ENCODE results near the gene SHTN1.

The SHTN1 gene

DNA sequence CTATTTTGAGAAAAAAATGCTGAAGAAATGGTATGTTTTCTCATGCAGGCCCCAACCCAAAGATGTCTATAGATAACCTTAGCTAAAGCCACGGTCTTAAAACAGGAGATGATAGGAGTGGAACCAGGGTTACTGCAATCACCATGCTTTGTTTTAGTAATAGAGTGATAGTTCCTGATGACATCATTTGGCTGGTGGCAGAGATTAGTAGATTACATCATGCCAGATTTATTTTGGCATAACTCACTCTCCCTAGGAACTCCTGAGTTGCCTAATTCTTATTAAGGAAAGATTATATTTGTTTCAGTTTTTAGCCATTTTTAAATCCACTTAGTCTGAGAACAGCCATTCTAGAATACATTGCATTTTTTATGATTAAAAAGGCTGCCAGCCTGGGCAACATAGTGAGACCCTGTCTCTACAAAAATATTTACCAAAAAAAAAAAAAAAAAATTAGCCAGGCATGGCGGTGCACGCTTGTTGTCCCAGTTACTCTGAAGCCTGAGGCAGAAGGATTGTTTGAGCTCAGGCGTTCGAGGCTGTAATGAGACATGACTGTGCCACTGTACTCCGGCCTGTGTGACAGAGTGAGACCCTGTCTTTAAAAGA, 137.9 kb downstream of the SHTN1 start:
- no peak for DNase-seq

GRCh38 chr10:116866066-116866465, 138.9 kb downstream of the SHTN1 start:
- no peak for DNase-seq

DNA sequence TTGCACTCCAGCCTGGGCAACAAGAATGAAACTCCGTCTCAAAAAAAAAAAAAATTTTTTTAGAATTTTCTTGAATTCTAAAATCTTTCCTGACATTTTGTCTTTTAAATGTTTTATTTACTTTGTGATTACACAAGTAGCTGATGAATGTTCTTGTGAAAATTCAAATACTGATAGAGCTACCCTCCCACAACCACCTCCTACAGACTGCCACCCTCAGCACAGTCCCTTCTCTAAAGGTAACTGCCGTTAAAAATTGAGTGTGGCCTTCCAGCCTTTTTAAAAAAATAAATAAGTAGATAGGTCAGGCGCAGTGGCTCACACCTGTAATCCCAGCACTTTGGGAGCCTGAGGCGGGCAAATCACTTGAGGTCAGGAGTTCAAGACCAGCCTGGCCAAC, 140.6 kb downstream of the SHTN1 start:
- DNase-seq: no peak

GRCh38 chr10:116861796-116862195, 143.2 kb downstream of the SHTN1 start:
- no peak for DNase-seq

- no peak for DNase-seq
Measured at GRCh38 chr10:116857156-116857555, 147.8 kb downstream of the SHTN1 start.

DNA sequence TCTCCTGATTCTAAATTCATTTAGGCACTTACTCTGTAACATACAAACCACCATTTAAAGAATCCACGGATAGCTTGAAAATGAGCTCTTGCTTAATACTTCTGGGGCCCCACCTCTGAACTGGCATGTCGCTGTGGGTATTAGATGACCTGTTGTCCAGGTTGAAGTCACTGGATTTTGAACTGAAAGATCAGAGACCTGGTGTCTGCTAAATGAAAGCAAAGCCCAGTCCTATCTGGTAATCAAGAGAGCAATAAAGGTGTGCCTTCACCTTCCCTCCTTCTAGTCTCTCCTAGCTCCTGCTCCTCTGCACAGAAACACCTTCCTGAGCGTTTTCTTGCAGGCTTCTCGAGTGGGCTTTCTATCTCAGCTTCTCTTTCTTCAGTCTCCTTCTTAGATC, 151.3 kb downstream of the SHTN1 start:
- DNase-seq: no peak

DNA sequence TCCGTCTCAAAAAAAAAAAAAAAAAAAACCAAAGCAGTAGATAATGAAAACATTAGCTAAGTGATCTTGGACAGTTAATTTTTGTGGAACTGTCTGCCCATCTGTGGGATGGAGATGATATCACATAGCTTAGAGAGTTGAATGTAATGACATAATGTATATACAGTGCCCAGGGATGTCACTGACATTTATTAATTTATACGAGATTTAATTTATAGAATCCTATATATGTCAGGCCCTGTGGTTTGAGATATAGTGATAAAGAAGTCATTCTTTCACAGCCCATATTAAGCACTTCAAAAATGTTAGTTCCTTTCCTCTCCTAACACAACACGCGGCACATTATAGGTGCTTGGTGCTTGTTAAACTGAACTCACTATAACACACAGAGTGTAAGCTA, 151.7 kb downstream of the SHTN1 start:
- no peak for DNase-seq

DNA sequence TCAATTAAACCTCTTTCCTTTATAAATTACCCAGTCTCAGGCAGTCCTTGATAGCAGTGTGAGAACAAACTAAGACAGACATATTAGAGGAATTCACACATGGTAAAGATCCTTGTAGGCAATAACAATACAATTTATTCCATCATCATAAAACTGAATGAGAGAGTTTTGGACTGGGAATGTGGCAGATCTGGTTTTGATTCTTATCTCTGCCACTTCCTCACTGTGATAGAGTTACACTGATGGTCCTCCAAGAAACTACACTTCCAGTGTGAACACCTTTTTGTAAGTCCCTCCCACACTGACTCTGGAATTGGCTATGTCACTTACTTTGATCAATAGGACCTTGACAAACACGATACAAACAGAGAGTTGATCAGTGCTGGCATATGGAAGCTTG, 152.7 kb downstream of the SHTN1 start:
- DNase-seq: no peak

DNA sequence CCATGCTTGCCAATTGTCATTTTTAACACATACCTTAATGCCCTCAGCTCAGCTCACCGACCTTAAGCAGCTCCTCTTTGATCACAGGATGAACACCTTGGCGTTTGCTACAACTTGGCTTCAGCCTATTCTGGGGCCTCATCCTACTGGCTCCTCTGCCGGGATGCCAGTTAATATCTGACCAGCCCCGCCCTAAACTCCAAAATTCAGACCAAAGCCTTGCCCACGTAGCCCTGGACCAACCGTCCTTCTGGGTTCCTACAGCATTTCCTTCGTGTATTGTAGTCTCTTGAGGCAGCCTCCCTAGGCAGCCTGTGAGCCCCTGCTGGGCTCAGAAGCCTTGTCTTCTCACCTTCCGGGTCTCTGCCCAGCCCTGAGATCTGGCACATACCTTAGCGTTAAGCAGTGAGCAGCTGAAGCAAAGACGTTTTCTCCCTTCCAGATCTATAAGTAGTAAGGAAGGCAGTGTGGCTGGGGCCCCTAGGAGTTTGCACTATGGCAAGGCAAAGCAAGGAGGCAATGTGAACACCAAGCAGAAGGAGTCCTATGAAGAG, 154.9 kb downstream of the SHTN1 start:
- DNase-seq: no peak

- peak; percentile 4 for DNase-seq
Measured at GRCh38 chr10:116849248-116850057, 155.5 kb downstream of the SHTN1 start, which contains the start of gene ENO4. Gene ENO4, plus strand, starts transcription at chr10:116849499. Its CDS starts 68 bp downstream, at chr10:116849567.

- DNase-seq: no peak
Measured at GRCh38 chr10:116848944-116849247, 156.1 kb downstream of the SHTN1 start.

GRCh38 chr10:116848032-116848943, 156.7 kb downstream of the SHTN1 start:
- no peak for DNase-seq

DNA sequence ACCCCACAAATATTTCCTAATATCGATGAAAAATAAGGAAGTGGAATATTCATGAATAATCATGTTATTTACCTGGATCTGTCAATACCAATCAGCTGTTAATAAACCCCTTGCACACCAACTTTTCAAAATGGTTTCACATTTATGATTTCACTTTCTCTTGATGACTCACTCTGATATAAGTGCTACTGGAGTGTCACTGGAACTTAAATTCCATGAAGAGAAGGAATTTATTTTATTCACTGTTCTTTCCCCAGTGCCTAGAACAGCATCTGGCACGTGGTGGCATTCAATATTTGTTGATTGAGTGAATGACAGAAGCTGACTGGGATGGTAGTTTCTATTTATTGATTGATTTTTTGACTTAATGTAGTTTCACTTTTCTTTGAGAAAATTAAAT, 159.2 kb downstream of the SHTN1 start:
- no peak for DNase-seq

DNA sequence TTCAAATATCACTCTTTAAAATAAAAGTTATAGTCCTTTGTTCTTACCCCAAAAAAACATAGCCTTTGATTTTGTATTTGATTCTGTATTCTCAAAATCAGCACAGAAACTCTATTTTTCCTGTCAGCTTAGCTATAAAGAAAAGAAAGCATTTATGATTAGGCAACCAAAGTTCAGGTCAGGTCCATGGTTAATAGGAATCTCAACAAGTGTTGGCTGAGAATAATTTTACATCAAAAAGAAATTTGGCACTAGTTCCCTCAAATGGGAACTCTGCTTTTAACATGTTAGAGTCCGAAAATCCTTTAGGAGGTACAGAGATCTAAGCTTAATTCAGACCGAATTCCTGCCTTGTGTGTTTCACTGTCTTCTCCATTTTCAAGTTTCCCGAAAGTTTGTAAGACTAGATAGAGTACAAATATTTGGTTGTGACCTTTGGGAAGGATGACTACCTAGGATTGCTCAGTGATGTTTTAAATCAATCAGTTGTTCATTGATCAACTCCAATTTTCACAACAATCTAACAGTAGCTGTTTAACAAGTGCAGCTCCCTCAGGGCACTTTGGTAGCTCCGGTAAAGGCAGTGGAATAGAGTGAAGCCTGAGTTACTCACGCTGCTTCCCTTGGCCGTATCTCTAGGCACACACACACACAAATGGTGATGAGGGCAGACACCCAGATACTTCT, 164.5 kb downstream of the SHTN1 start:
- DNase-seq: no peak

DNA sequence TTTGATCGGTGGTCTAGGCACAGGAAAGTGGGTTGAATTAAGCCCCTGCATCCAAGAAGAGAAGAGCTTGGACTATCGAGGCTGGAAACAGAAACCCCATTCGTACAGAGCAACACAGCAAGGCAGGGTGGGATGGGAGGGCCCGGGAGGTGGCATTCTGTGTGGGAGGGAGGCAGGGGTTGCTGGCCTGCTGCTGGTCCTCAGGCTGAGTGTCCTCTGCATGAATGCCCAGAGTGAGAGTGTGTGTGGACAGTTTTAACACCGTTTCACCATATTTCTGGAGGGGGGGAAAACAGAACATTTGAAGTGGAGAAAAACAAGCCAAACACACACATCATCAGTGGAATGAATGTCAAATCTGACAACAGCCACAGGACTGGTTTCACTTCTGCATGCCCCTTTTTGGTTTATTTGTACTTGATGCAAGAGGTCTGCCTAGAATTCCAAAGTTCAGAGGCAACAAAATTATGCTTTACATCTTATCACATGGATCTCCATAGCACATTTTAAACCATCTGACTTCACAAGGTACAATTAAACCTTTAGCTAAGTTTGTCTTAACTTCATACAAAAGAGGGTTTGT, 166.8 kb downstream of the SHTN1 start:
- no peak for DNase-seq

DNA sequence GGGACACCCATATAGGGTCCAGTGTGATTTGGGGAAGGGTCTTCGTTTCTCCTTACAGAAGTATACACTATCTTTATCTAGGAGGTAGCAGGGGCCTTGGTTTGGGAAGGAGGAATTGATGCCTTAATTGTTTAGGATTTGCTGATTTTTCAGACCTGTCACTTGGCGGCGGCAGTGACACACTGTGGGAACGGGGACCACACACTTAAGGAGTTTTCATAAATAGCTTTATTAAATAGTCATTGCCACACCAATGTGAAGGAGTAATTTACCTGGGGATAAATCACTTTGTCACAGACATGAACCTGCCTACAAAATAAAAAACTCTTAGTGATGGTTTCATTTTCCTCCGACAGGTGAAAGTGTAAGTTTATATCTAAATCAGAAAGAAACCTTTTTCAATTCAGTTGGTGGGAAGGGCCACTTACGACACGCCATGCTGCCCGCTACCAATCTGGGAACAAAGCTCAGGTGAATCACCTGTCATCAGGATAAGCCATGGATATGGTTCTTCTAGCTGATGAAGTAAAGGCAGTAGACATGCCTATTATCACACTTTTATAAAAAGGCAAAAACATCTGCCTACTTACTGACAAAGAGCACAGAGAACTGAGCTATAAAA, 168.0 kb downstream of the SHTN1 start:
- no peak for DNase-seq

- no peak for DNase-seq
Measured at GRCh38 chr10:116836083-116836482, 168.9 kb downstream of the SHTN1 start.

DNA sequence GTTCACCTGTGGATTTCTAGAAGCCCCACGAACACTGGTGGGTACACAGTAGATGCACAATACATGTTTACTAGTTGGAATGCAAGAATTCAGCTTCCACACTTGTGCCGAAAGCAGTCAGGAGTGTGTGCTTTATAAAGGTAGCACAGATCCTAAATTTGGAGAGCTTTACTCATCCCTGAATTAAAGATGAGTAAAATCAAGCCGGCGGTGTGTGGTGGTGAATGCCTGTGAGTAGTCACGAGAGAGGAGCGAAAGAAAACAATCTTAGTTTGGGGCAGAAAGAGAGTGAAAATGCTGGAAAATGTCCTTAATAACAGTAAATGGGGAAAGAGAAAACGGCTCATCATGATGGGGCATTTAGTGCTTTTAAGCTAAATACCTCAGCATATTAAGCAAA, 169.3 kb downstream of the SHTN1 start:
- no peak for DNase-seq

DNA sequence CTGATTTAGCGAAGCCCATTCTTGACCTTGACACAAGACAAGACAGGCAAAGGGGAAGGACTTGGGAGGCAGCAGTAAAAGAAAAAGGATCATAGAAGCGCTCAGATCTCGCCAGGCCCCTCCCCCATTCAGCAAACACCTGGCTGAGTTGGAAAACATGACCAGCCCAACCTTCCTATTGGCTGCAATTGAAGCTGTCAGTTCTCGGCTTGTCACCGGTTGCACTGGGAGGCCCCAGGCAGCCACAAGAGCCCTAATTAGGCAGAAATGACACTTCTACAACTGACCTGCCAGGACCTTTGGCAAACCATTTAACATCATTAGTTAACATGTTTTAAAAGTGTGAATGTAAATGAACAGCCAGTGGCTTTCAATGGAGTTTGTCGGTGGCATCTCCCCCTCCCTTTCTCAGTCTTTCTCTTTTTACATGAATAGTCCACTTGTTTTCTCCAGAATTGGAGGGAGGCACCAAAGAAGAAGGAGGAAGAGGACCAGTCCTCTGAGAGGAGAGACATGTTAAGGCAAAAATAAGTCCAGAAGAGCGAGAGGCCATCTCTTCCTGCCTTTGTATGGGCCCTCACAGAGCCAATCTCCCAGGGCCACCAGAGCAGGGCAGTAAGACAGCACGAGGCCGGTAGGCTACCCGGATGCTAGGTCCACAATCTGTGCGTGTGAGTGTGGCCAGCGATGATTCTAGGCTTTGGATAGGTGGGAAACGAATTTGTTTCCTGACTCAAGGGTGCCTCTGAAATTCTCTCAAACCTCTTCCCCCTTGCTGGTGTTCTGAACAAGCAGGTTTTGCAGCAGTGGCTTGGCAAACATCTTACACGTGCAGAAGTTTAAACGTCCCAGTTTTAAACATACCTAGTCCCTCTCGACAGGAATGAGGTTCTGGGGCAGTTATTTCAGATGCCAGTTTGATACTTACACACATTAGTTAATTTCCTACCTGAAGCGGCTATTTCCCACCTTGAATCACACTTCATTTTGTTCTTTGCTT, 170.7 kb downstream of the SHTN1 start:
- no peak for DNase-seq

DNA sequence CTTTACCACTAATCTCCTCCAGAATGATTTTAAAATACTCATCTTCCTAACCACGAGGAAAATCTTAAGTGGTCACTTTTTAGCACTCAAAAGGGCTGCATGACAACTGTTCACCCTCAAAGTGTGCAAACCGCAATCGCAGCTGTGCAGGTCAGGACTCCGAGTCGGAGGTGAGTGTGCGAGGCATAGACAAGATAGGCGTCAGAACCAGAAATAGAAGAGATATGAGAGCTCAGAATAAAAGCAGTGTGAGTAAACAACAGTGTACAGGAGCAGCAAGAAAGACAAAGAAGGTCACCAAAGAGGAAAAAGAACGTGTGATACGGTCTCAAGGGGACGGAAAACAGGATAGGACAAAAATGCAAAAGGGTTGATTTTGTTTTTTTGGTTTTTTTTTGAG, 173.2 kb downstream of the SHTN1 start:
- no peak for DNase-seq
